ENCODE data around the gene CACNA2D1.

CACNA2D1 gene

GRCh38 chr7:81929386-81929785, 514.2 kb downstream of the CACNA2D1 start:
- no peak for DNase-seq

DNA sequence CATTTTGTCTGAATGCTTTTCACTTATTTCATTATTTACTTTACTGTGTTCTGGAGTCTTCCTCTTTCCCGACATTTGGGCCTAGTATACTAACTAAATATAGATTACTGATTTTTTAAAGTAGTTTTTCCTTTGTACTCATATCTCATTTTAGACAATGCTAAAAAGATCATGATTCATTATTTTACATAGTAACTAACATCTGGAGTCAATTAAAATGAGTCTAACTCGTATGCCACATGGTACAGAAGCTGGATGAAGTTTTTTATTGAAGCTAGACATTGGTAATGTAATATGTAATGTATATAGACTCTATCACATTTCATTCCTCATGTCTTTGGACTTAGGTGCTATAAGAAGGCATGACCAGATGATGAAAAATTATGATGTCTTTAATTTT, 517.4 kb downstream of the CACNA2D1 start:
- no peak for DNase-seq

DNA sequence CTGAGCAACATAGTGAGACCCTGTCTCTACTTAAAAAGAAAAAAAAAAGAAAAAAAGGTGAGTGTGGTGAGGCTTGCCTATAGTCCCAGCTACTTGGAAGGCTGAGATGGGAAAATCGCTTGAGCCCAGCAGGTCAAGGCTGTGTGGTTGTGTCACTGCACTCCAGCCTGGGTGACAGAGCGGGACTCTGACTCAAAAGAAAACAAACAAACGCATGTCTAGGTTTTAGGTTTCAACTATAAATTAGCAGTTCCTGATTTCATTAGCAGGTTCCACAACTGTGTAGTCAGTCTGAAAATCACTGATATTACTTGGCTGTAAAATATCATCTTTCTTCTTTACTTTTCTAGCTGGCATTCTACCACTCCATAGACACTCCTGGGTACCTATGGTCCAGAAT, 518.0 kb downstream of the CACNA2D1 start:
- no peak for DNase-seq

DNA sequence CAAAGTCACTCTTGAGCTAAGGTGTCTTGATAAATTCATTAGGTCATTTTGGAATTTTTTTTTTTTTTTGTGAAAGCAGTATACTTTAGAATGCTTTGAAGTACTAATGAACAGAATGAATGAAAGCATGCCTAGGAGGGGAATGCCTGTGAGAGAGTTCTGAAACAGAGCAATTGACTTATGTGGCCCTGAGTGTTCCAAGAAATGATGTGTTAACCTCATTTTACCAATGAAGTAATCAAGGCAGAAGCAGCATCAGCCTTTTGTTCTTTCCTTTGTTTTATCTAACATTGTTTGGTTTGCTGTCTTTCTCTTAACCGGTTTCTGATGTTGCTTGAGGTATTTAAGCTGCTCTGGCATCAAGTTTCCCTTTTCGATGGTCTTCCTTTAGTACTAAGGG, 519.1 kb downstream of the CACNA2D1 start:
- DNase-seq = no peak

- DNase-seq = no peak
These were observed 524.1 kb downstream of the CACNA2D1 start for GRCh38 chr7:81919494-81919893.

GRCh38 chr7:81908220-81908619, 535.4 kb downstream of the CACNA2D1 start:
- DNase-seq = no peak

- no peak for DNase-seq
These were observed 540.5 kb downstream of the CACNA2D1 start for GRCh38 chr7:81903115-81903514.

DNA sequence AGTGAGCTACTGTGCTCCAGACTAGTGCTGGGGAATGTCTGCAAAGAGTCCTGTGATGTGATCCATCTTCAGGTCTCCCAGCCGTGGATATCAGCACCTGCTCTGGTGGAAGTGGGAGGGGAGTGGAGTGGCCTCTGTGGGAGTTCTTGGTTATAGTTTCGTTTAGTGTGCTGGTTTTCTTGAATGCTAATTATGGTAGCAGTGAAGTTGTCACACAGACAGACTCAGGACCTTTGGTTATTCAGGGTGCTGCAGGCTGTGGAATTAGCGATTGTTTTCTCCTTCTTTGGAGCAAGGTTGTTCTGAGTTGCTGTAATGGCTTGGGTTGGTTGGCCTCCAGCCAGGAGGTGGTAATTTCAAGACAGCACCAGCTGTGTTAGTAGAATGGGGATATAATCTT, 541.0 kb downstream of the CACNA2D1 start:
- DNase-seq = no peak
